GM19468 (cell line): ENCODE measurements around the gene GALNT10.

Experiments used
- ATAC-seq: cut with Tn5 transposase; IDR thresholded peaks from one replicate; pipeline ENCODE4 v1.9.1; 2021; ENCODE audit warnings: mild to moderate bottlenecking, moderate library complexity, moderate number of reproducible peaks; ENCODE audit not compliant: unreplicated experiment; ENCODE audit errors: extremely low read depth

Gene GALNT10

GRCh38 chr5:154202379-154203260 is 12.1 kb downstream of the GALNT10 start:
- peak; percentile 90 for ATAC-seq

DNA sequence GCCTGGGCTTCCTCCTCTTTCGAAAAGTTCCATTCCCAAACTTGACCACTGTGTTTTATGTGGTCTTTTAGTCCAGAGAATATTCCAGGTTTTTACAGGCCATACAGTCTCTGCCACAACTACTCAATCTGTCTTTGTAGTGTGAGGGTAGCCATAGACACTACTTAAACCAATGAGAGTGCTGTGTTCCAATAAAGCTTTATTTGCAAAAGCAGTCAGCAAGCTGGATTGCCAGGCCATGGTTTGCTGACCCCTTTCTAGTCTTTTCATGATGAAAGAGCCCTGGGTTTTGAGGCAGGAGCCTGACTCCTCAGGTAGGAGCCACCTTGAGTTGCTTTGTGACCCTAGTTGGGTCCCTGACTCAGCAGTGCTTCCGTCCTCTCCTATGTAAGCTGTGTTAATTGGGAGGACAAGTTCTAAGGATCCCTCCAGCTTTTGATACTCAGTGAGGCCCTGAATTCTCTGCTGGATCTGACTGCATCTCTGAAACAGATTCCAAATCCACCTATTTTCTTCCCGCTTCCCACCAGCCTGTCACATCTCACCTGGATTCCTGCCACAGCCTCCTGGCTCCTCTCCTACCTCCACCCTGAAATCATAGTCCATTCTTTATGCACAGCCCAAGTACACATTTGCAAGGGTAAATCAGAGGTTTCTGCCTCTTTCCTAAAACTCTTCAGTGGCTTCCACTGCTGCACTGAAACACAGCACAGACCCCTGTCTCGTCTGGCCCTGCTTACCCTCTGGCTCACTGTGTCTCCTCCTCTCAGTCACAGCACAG is 13.5 kb downstream of the GALNT10 start:
- no peak for ATAC-seq

- ATAC-seq: no peak
These were observed 15.0 kb downstream of the GALNT10 start for GRCh38 chr5:154205441-154206117.

DNA sequence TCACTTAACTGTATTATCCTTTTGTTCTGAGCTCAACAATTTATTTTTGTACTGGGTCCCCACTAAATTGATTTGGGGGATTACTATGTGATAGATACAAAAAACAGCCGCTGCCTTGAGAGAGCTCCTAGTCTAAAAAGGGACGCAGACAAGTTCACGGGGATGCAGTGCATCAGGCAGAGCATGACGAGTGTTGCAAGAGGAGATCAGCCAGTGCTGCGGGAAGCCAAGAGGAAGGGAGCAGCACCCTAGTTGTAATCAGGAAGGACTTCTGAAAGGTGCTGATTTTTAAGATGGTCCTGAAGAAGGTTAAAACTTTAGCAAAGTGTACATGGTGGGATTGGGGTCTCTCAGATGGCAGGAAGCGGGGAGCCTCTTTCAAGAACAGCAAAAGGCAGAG is 15.8 kb downstream of the GALNT10 start:
- ATAC-seq: no peak

DNA sequence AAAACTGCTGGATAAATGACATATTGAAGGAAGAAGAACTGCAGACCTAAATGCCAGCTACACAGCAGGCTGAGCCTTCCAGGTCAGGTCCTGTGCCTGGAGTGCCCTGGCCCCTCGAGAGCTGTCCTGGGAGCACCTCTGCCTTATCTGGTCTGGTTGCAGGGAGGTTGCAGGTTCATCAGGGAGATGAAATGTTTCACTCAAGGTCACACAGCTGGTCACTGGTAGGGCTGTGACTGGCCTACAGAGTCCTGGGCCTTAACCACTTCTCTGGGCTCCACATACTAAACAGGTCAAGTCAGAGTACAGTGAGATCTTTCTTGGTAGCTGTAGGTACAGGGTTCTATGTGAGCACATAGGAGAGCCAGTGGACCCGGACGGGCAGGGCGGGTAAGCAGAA is 16.7 kb downstream of the GALNT10 start:
- no peak for ATAC-seq

DNA sequence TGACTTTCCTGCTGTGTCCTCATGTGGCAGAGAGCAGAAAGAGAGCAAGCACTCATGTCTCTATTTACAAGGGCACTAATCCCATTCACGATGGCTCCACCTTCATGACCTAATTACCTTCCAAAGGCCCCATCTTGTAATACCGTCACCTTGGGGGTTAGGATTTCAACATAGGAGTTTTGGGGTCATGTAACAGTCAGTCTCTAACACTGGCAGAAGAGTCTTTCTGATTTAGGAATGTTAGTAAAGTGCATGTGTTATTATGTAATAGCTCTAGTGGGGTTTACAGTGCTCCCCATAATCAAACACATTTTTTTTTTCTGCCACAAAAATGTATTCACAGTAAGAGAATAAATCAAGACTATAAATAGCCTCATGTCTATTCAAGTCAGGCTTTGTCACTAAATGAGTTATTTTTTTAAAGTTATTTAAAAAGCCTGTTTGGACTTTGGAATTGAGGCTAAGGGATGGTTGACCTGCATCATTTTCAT is 19.1 kb downstream of the GALNT10 start:
- ATAC-seq: no peak

DNA sequence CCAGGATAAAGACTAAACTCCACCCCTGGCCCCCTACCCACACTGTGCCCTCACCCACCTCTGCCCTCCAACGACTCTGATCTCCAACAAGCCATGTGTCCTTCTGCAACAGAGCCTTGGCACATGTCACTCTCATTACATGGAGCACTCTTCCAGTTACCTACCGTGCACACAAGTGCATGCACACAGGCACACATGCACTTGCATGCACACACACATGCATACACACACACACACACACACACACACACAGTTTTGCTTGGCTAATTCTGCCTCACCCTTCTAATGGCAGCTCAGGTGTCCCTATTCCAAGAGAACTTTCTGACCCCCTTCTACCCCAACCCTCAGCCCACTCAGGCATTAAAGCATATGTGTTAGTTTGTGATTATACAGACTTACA is 19.6 kb downstream of the GALNT10 start:
- no peak for ATAC-seq

DNA sequence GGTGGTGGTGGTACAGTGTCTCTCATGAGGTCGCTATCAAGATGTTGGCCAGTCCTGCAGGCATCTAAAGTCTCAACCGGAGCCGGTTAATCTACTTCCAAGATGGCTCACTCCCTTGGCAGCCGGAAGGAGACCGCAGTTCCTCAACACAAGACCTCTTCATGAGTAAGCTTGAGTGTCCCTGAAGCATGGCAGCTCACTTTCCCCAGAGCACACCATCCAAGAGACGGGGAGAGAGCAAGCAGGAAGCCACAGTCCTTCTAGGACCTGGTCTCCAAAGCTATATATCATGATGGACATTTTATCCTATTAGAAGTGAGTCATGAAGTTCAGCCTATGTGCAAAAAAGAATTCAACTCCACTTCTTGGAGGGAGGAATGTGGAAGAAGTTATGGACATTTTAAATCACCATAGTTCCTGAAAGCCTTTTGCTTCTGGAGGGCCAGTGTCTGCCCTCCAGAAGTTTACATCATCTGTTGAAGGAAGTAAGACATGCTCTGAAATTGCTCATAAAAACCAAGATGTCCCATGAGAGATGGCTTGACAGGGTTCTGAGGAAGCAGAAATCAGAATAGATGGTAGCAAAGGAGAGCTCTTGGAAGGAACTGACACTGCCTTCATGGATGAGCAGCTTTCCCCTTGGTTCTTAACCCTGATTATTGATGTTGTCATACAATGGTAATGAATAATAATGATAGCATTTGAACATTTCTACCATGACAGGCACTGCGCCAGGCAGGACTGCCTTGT is 21.3 kb downstream of the GALNT10 start:
- no peak for ATAC-seq

GRCh38 chr5:154213592-154213991 is 23.1 kb downstream of the GALNT10 start:
- ATAC-seq: no peak

DNA sequence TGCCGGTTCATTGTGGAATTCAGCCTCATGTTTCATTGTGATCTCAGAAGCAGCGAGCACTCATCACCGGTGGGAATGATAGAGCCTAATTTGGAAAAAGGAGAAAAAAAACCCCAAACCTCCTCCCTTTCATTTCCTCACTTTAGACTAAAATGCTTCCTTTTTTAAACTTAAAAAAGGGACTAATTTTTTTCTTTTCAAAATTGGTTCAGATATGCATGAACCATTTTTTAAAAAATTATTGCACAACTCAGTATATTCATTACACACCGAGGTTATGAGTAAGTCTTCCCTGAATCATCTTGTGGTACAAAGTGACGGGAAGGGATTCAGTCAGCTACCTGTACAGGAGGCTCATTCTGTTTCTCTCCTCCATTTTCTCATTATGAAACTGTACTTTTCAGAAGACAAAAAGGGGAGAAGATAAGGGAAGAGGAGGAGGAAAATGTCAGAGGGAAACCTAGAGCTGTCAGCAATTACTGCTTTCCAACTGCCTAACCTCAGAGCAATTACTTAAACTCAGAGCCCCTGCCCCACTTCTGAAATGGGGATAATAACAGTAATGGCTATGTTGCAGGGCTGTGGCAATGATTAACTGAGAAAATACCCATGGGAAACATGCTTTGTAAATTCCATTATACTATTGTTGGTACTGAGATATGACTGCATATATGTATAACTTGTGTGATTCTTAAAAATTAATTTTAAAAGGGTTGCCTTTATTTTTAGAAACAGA is 24.0 kb downstream of the GALNT10 start:
- no peak for ATAC-seq

DNA sequence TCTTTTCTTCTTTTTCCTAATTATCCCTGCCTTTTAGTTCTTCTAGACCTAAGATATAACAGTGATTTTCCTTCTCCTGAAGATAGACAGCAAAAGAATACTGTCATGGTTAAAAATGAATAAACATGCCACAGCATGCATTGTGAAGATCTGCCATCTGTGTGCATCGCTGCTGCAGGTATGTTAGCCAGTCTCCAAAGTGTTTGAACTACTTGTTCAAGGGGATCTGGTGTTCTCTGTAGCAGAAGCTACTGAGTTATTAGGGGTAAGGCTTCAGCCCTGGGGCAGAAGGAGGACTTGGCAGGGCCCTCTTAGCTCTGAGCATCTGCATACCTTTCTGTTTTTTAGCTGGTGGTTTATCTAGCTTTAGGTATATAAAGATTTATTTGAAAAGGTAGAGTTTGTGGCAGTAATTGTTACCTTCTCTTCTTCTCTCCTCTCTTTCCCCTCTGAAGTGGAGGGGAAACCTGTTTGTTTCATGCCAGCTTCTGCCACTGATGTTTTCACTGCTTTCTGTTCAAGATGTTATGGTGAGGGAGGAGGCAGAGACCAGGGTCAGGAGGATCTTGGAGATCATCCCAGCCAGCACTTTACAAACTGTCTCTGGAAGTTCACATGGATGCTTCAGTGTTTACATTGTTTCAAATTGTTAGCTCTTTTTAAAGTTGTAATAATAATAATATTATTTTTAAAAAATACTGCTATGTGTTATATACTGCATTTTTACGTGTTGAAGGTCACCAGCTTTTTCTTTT is 25.2 kb downstream of the GALNT10 start:
- no peak for ATAC-seq

DNA sequence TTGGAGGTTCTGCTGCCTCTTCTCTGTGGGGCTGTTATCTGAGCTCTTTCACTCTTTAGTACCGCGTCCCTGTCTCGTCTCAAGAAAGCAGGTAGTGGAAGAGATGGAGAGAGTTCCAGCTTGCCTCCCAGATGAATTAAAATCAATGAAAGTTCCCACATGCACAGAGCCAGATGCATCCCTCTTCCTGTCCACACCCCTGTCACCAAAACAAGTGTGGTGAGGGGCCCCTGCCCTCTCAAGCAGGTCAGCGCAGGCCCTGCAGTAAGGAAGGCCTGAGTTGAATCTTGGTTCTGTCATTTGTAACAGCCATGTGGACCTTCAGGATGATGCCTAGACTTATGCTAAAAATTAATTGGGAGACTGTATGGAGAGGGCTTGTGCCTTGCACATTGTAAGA is 26.9 kb downstream of the GALNT10 start:
- no peak for ATAC-seq

- no peak for ATAC-seq
These were observed 28.3 kb downstream of the GALNT10 start for GRCh38 chr5:154218786-154219185.

GRCh38 chr5:154220625-154221024 is 30.1 kb downstream of the GALNT10 start:
- no peak for ATAC-seq

GRCh38 chr5:154221371-154221896 is 30.9 kb downstream of the GALNT10 start:
- ATAC-seq: peak; percentile 72

- ATAC-seq: no peak
These were observed 31.9 kb downstream of the GALNT10 start for GRCh38 chr5:154222414-154222813.

DNA sequence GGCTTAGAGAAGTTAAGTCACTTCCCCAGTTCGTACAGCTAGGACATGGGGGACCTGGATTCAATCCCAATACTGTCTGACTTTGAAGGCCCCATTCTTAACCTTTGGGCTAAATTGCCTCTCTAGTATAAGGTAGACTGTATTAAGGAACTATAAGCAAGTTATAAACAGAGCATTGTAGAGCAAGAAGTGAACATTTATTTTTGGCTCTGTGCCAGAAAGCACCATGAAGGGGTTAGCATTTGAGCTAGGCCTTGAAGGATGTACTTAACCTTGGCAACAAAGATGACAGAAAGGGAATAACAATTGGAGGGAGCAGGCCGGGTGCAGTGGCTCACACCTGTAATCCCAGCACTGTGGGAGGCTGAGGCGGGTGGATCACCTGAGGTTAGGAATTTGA is 32.8 kb downstream of the GALNT10 start:
- no peak for ATAC-seq

DNA sequence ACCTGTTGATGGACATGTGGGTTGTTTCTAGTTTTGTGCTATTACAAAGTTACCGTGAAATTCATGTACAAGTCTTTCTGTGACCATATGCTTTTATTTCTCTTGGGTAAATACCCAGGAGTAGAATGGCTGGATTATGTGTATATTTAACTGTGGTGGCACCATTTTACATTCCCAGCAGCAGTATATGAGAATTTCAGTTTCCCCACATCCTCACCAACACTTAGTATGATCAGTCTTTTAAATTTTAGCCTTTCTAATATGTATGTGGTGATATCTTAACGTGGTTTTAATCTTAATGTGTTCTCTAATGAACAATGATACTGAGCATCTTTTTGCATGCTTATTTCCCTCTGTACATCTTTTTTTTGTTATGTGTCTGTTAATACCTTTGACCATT is 36.6 kb downstream of the GALNT10 start:
- no peak for ATAC-seq
